Measurements from ENCODE around the gene L3MBTL4.

- TF ChIP-seq CTCF (conservative IDR thresholded peaks at IDR 0.05): no peak
- TF ChIP-seq EZH2 (IDR thresholded peaks at IDR 0.05; ENCODE audit: low read depth): no peak
Observed at GRCh38 chr18:6078877-6079276, 335.8 kb downstream of the L3MBTL4 start.
